A673 (cell line): ENCODE measurements around the gene CD1C.

Experiments
- CTCF ChIP-seq: fragments of 300-800, 200-600 bp; sonication (generic); conservative IDR thresholded peaks from 2 replicates; pipeline ENCODE4 v1.5.1; 2017; ENCODE audit warnings: low read depth, mild to moderate bottlenecking, antibody characterized with exemption, low read length, moderate library complexity, mixed read lengths
- EZH2 ChIP-seq: fragments of 200-600 bp; sonication (generic); IDR thresholded peaks from 2 replicates; pipeline ENCODE4 v1.6.1; 2017; ENCODE audit warnings: borderline replicate concordance, low read depth, mild to moderate bottlenecking, mixed read lengths, antibody characterized with exemption, low read length; ENCODE audit not compliant: poor library complexity, severe bottlenecking

- TF ChIP-seq CTCF (no peak), EZH2 (no peak)
Measured at GRCh38 chr1:158251163-158251562, 38.6 kb upstream of the CD1C start.
